ENCODE measurements around the gene RASGEF1B. TPM values are rescaled to one million over a fixed set of nuclear protein-coding genes. Genes with fewer than 3 reads are reported as not detected.

RASGEF1B gene
- total RNA-seq, 1 donor from 2014 or later: 13.5 TPM

DNA sequence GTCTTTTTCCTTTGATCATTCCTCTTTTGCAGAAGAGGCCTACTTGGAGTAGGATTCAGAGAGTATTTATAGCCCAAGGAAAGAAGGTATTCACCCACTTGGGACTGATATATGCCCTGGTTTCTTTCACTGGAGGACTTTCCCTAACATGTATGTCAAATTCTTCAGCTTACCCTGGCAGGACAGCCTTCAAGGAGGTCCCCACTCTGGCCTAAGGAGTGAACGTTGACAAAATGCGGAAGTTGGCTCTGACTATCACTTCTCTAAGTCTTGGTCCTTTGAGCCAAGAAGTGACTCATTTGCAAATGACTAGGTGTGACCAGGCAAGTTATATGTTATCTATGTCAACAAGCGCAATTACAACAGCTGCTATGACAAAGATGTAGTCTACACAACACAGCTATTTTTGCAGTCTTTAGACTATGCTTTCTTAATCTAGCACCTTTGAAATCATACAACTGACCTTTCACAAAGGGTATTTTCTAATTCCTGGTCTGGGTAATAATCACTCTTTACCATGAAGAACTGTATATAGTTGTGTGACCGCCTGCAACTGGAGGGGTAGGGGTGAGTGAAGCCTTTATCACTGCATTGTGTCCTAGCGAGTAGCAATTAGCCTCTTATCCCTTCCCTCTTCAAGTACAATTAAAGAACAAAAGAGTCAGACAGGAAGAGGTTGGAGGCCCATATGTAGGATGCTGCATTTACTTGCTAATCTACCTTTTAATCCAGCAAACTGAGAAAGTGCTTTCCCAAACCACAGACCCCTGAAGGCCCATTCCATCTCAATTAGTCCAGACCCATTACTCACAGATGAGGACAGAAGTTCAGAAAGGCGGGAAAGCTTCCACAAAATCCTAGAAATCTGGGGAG lies 50.1 kb downstream of the RASGEF1B start:
- H3K4me1 ChIP-seq: no peaks in the 10 kb centered on the region
- no peaks in the 10 kb centered on the region for H3K36me3 ChIP-seq
- no peak for DNase-seq (ENCODE audit: extremely low spot score in 2 of 2)
- no peak overlapping the region for H3K27ac ChIP-seq
- no peaks in the 10 kb centered on the region for H3K9me3 ChIP-seq
- TF ChIP-seq POLR2A (IDR thresholded peaks at IDR 0.05): no peak
- peak in 1 of 2 donors; percentile 84 for TF ChIP-seq POLR2AphosphoS5 (IDR thresholded peaks at IDR 0.05; ENCODE audit: insufficient read depth in 1 of 2, low read depth in 1 of 2)
- H3K27me3 ChIP-seq: no peaks in the 10 kb centered on the region
- H3K4me3 ChIP-seq: no peak overlapping the region
- intact Hi-C loops (cut with DNase I): no loop called here

DNA sequence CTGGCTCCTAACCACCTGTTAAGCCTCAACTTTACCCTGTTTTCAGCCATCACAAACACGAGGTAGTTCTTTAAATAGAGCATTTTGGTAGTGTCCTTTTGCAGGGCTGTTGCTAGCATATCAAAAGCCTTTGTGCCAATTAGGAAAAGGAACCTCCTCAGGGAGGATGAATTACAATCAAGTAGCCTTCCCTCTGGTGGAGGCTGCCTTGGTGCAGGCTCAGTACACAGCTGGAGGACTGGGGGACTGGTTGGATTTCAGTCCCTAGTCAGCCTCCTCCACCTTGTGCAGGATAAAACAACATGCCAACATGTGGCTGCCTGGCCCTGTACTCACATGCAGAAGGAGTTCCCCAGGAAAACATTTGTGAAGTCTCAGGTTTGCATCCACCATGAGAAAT lies 53.1 kb downstream of the RASGEF1B start:
- H3K4me3 ChIP-seq: no peak overlapping the region
- no peaks in the 10 kb centered on the region for H3K27me3 ChIP-seq
- H3K36me3 ChIP-seq: no peaks in the 10 kb centered on the region
- no peak overlapping the region for H3K27ac ChIP-seq
- H3K4me1 ChIP-seq: no peaks in the 10 kb centered on the region
- TF ChIP-seq POLR2AphosphoS5 (IDR thresholded peaks at IDR 0.05; ENCODE audit: insufficient read depth in 1 of 2, low read depth in 1 of 2) (no peak), POLR2A (IDR thresholded peaks at IDR 0.05) (no peak)
- TF ChIP-seq, protein P1, sequence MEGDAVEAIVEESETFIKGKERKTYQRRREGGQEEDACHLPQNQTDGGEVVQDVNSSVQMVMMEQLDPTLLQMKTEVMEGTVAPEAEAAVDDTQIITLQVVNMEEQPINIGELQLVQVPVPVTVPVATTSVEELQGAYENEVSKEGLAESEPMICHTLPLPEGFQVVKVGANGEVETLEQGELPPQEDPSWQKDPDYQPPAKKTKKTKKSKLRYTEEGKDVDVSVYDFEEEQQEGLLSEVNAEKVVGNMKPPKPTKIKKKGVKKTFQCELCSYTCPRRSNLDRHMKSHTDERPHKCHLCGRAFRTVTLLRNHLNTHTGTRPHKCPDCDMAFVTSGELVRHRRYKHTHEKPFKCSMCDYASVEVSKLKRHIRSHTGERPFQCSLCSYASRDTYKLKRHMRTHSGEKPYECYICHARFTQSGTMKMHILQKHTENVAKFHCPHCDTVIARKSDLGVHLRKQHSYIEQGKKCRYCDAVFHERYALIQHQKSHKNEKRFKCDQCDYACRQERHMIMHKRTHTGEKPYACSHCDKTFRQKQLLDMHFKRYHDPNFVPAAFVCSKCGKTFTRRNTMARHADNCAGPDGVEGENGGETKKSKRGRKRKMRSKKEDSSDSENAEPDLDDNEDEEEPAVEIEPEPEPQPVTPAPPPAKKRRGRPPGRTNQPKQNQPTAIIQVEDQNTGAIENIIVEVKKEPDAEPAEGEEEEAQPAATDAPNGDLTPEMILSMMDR (IDR thresholded peaks at IDR 0.05): no peak
- intact Hi-C loops (cut with DNase I): no loop called here
- no peak for DNase-seq (ENCODE audit: extremely low spot score in 2 of 2)
- no peaks in the 10 kb centered on the region for H3K9me3 ChIP-seq

GRCh38 chr4:81412946-81413495 lies 58.7 kb downstream of the RASGEF1B start:
- intact Hi-C loops (cut with DNase I): no loop called here

GRCh38 chr4:81410680-81411079 lies 61.0 kb downstream of the RASGEF1B start:
- Histone ChIP-seq H3K9me3 (no peaks in the 10 kb centered on the region), H3K4me1 (no peaks in the 10 kb centered on the region), H3K36me3 (no peaks in the 10 kb centered on the region), H3K27ac (no peak overlapping the region), H3K27me3 (no peaks in the 10 kb centered on the region), H3K4me3 (no peak overlapping the region)
- TF ChIP-seq POLR2AphosphoS5 (IDR thresholded peaks at IDR 0.05; ENCODE audit: insufficient read depth in 1 of 2, low read depth in 1 of 2) (no peak), POLR2A (IDR thresholded peaks at IDR 0.05) (no peak)
- TF ChIP-seq, protein P1 (IDR thresholded peaks at IDR 0.05): no peak
- intact Hi-C loops (cut with DNase I): no loop called here
- DNase-seq (ENCODE audit: extremely low spot score in 2 of 2): no peak

More at GRCh38 chr4:81412946-81413495, 58.7 kb downstream of the RASGEF1B start:
- Histone ChIP-seq H3K9me3 (no peaks in the 10 kb centered on the region), H3K27ac (no peak overlapping the region), H3K36me3 (no peaks in the 10 kb centered on the region), H3K4me3 (no peak overlapping the region), H3K27me3 (no peaks in the 10 kb centered on the region), H3K4me1 (no peaks in the 10 kb centered on the region)
- no peak for DNase-seq (ENCODE audit: extremely low spot score in 2 of 2)
- TF ChIP-seq POLR2AphosphoS5 (IDR thresholded peaks at IDR 0.05; ENCODE audit: insufficient read depth in 1 of 2, low read depth in 1 of 2) (no peak), POLR2A (IDR thresholded peaks at IDR 0.05) (no peak)
- TF ChIP-seq, protein P1 (IDR thresholded peaks at IDR 0.05): no peak

DNA sequence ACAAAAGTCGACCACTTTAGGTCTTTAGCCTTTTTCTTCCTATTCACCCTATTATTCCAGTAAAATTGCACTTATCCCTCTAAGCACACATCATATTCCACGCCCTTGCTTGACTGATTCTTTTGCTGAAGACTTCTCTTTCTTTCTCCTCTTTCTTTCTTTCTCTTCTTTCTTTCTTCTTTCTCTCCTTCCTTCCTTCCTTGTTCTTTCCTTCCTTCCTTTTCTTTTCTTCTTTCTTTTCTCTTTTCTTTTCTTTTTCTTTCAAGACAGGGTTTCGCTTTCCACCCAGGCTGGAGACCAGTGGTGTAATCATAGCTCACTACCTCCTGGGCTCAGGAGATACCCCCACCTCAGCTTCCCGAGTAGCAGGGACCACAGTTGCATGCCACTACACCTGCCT lies 61.9 kb downstream of the RASGEF1B start:
- no peaks in the 10 kb centered on the region for H3K27me3 ChIP-seq
- intact Hi-C loops (cut with DNase I): no loop called here
- H3K4me3 ChIP-seq: no peak overlapping the region
- no peaks in the 10 kb centered on the region for H3K9me3 ChIP-seq
- TF ChIP-seq POLR2AphosphoS5 (IDR thresholded peaks at IDR 0.05; ENCODE audit: insufficient read depth in 1 of 2, low read depth in 1 of 2) (no peak), POLR2A (IDR thresholded peaks at IDR 0.05) (no peak)
- TF ChIP-seq, protein P1 (IDR thresholded peaks at IDR 0.05): no peak
- no peaks in the 10 kb centered on the region for H3K36me3 ChIP-seq
- H3K4me1 ChIP-seq: no peaks in the 10 kb centered on the region
- DNase-seq (ENCODE audit: extremely low spot score in 2 of 2): no peak
- no peak overlapping the region for H3K27ac ChIP-seq

All from vagina (tissue), 2 donors.